DND-41 (cell line): ENCODE measurements around the gene OR6B2.

ENCODE experiments used
- ATAC-seq: fragments of 200-7000 bp; cut with Tn5 transposase; 3 replicates; pipeline ENCODE4 v1.9.1; 2021; ENCODE audit warnings: low read depth; ENCODE audit not compliant: insufficient read depth
- DNase-seq: peaks from one replicate; pipeline ENCODE4 v3.0.0-alpha.2; 2020
- H2AFZ ChIP-seq: 2 replicates; pipeline ENCODE4 v1.6.0; 2012; ENCODE audit warnings: low read depth, low read length
- H3K27ac ChIP-seq: 2 replicates; pipeline ENCODE4 v1.5.1; 2012; ENCODE audit warnings: low read length, inconsistent platforms
- H3K27me3 ChIP-seq: fragments of 200-600 bp; sonication (generic); 2 replicates; pipeline ENCODE4 v1.6.0; 2012; ENCODE audit warnings: low read length, mild to moderate bottlenecking, inconsistent platforms; ENCODE audit not compliant: insufficient read depth, poor library complexity
- H3K36me3 ChIP-seq: 2 replicates; pipeline ENCODE4 v1.5.1; 2012; ENCODE audit warnings: low read length, inconsistent platforms; ENCODE audit not compliant: insufficient read depth
- H3K4me1 ChIP-seq: 2 replicates; pipeline ENCODE4 v1.5.1; 2012; ENCODE audit warnings: mild to moderate bottlenecking, low read length; ENCODE audit not compliant: insufficient read depth
- H3K4me2 ChIP-seq: 2 replicates; pipeline ENCODE4 v1.6.0; 2012; ENCODE audit warnings: mild to moderate bottlenecking, moderate library complexity, low read length, inconsistent platforms; ENCODE audit not compliant: insufficient read depth
- H3K4me3 ChIP-seq, 2 experiments: fragments of 200-600 bp in 1 of 2; shearing (Covaris generic) in 1 of 2; 2 replicates each; pipeline ENCODE4 v1.5.1; 2012 to 2016; ENCODE audit warnings: inconsistent platforms in 2 of 2, low read length in 2 of 2, mild to moderate bottlenecking in 2 of 2, low read depth in 1 of 2, moderate library complexity in 1 of 2
- H3K79me2 ChIP-seq: 2 replicates; pipeline ENCODE4 v1.6.0; 2012; ENCODE audit warnings: low read length, inconsistent platforms; ENCODE audit not compliant: insufficient read depth
- H3K9ac ChIP-seq: 2 replicates; pipeline ENCODE4 v1.6.0; 2012; ENCODE audit warnings: low read depth, mild to moderate bottlenecking, inconsistent platforms, low read length, moderate library complexity
- H3K9me3 ChIP-seq: 2 replicates; pipeline ENCODE4 v1.5.1; 2012; ENCODE audit warnings: low read length, moderate library complexity, mild to moderate bottlenecking, inconsistent platforms; ENCODE audit not compliant: insufficient read depth, severe bottlenecking
- H4K20me1 ChIP-seq: 2 replicates; pipeline ENCODE4 v1.6.0; 2012; ENCODE audit warnings: low read length; ENCODE audit not compliant: insufficient read depth
- EZH2 ChIP-seq: IDR thresholded peaks from 3 replicates; pipeline ENCODE4 v1.6.1; 2012; ENCODE audit warnings: borderline replicate concordance, low read depth, mild to moderate bottlenecking, moderate library complexity, low read length, inconsistent platforms; ENCODE audit not compliant: severe bottlenecking
- TF ChIP-seq, protein P1 (sequence below): IDR thresholded peaks from 2 replicates; pipeline ENCODE4 v1.5.1; 2012; ENCODE audit warnings: borderline replicate concordance, low read length, moderate library complexity, mild to moderate bottlenecking; ENCODE audit not compliant: poor library complexity, severe bottlenecking; ENCODE audit errors: extremely low read depth

OR6B2 gene

GRCh38 chr2:240023792-240024191 is 6.4 kb downstream of the OR6B2 start:
- peaks cover 25% of the 10 kb centered on the region for H3K36me3 ChIP-seq
- peak overlapping the region; percentile 88; the same call in 1 of the 2 replicates for H3K9ac ChIP-seq
- DNase-seq (no peak), ATAC-seq (no peak)
- H3K27ac ChIP-seq = no peak overlapping the region
- H3K4me1 ChIP-seq = peaks cover 39% of the 10 kb centered on the region
- no peak for TF ChIP-seq EZH2
- TF ChIP-seq, protein P1, sequence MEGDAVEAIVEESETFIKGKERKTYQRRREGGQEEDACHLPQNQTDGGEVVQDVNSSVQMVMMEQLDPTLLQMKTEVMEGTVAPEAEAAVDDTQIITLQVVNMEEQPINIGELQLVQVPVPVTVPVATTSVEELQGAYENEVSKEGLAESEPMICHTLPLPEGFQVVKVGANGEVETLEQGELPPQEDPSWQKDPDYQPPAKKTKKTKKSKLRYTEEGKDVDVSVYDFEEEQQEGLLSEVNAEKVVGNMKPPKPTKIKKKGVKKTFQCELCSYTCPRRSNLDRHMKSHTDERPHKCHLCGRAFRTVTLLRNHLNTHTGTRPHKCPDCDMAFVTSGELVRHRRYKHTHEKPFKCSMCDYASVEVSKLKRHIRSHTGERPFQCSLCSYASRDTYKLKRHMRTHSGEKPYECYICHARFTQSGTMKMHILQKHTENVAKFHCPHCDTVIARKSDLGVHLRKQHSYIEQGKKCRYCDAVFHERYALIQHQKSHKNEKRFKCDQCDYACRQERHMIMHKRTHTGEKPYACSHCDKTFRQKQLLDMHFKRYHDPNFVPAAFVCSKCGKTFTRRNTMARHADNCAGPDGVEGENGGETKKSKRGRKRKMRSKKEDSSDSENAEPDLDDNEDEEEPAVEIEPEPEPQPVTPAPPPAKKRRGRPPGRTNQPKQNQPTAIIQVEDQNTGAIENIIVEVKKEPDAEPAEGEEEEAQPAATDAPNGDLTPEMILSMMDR = no peak
- H3K4me2 ChIP-seq = peak overlapping the region; percentile 84
- H3K79me2 ChIP-seq = peaks cover 59% of the 10 kb centered on the region
- peak overlapping the region; percentile 67 to 72; a peak in 3 of 4 replicates for H3K4me3 ChIP-seq
- no peaks in the 10 kb centered on the region for H3K27me3 ChIP-seq
- H4K20me1 ChIP-seq = peaks cover 17% of the 10 kb centered on the region; the same call in 1 of the 2 replicates
- no peaks in the 10 kb centered on the region for H3K9me3 ChIP-seq
- H2AFZ ChIP-seq = no peak overlapping the region

- no peak overlapping the region for H3K9ac ChIP-seq
- peak; percentile 57 for ATAC-seq
- no peak for TF ChIP-seq EZH2
- TF ChIP-seq, protein P1 = peak; percentile 89
Measured at GRCh38 chr2:240021488-240022104, 8.6 kb downstream of the OR6B2 start.

DNA sequence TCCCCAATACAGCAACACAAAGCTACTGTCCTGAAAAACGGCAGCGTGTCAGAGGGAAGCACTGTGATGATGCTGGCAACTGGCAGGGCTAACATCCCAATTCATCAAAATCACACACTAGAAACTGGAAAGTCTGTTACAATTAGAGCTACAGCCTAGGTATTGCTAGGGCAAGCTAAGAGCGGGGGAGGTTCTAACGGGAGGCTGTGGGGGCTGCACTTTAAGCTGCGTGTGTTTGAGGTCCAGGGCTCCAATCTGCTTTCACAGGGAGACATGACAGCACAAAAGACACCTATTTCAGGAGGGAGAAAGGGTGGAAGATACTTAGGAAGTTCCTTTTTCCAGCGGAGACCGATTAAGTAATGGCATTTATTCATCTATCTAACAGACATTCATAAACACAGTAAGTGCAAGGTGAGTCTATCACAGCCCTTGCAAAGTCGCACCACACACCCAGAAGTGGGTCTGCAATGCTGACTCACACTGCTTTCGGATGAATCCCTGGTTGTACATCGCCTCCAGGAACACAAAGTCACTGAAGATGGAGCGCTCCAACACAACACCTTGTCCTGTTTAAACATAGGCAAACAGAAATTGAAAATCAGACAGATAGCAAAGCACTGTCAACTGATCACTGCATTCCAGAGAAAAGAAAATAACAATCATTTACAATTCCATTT is 12.0 kb downstream of the OR6B2 start:
- H3K27me3 ChIP-seq = no peaks in the 10 kb centered on the region
- TF ChIP-seq, protein P1 = no peak
- no peak for TF ChIP-seq EZH2
- H3K9ac ChIP-seq = no peak overlapping the region
- H3K4me1 ChIP-seq = peaks cover 16% of the 10 kb centered on the region; the same call in 1 of the 2 replicates
- peaks cover 53% of the 10 kb centered on the region for H3K79me2 ChIP-seq
- no peak overlapping the region for H3K27ac ChIP-seq
- H3K9me3 ChIP-seq = no peaks in the 10 kb centered on the region
- DNase-seq = no peak
- peaks cover 79% of the 10 kb centered on the region for H3K36me3 ChIP-seq
- H4K20me1 ChIP-seq = peaks cover 18% of the 10 kb centered on the region; the same call in 1 of the 2 replicates
- H2AFZ ChIP-seq = no peak overlapping the region
- no peak overlapping the region for H3K4me3 ChIP-seq
- no peak for ATAC-seq
- no peak overlapping the region for H3K4me2 ChIP-seq

More at GRCh38 chr2:240021488-240022104, 8.6 kb downstream of the OR6B2 start:
- Histone ChIP-seq H2AFZ (no peak overlapping the region), H3K4me3 (no peak overlapping the region), H4K20me1 (peaks cover 20% of the 10 kb centered on the region; the same call in 1 of the 2 replicates), H3K79me2 (peaks cover 69% of the 10 kb centered on the region), H3K27ac (no peak overlapping the region), H3K4me1 (peaks cover 39% of the 10 kb centered on the region), H3K9me3 (no peaks in the 10 kb centered on the region), H3K4me2 (no peak overlapping the region), H3K27me3 (no peaks in the 10 kb centered on the region), H3K36me3 (peaks cover 46% of the 10 kb centered on the region)
- peak; percentile 77 for DNase-seq
